GM12872 (cell line): ENCODE measurements around the gene ATP6V0D1.

Experiments
- TF ChIP-seq, protein P1 (sequence below): IDR thresholded peaks from 3 replicates; pipeline ENCODE4 v1.5.1; 2011; ENCODE audit warnings: low read depth, mild to moderate bottlenecking, low read length, moderate library complexity; ENCODE audit not compliant: insufficient read depth

Gene ATP6V0D1

DNA sequence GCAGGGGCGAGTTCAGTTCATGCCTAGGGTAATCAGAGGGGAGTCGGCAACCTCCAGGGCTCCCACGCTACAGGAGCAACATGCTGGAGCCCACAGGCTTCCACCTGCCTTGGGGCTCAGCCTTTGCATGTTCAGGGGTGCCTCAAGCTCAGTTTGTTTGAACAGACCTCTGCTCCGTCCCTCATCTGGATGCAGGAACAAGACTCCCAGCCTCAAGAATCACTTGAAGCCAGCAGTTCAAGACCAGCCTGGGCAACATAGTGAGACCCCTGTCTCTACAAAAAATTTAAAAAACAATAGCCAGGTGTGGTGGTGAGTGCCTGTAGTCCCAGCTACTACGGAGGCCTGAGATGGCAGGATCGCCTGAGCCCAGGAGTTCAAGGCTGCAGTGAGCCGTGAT, 54.9 kb downstream of the ATP6V0D1 start:
- TF ChIP-seq, protein P1, sequence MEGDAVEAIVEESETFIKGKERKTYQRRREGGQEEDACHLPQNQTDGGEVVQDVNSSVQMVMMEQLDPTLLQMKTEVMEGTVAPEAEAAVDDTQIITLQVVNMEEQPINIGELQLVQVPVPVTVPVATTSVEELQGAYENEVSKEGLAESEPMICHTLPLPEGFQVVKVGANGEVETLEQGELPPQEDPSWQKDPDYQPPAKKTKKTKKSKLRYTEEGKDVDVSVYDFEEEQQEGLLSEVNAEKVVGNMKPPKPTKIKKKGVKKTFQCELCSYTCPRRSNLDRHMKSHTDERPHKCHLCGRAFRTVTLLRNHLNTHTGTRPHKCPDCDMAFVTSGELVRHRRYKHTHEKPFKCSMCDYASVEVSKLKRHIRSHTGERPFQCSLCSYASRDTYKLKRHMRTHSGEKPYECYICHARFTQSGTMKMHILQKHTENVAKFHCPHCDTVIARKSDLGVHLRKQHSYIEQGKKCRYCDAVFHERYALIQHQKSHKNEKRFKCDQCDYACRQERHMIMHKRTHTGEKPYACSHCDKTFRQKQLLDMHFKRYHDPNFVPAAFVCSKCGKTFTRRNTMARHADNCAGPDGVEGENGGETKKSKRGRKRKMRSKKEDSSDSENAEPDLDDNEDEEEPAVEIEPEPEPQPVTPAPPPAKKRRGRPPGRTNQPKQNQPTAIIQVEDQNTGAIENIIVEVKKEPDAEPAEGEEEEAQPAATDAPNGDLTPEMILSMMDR, result no peak

DNA sequence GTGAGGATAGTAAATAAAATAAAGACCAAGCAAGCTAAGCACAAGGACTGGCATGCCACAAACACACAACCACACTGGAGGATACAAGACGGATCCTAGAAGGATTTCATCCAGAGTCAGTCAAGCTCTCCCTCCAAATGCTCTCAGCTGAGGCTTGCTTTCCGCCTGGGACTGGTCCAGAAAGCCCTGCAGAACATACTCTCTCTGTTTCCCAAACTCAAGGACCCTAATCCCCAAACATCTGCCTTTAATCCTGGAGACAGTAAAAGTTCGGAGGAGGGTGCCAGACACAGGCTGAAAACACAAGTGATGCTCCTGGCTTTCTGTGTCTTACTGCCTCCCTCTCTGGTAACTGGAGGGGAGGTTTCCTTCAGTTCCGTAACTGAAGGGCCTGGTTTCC, 55.4 kb downstream of the ATP6V0D1 start:
- TF ChIP-seq, protein P1, result no peak

DNA sequence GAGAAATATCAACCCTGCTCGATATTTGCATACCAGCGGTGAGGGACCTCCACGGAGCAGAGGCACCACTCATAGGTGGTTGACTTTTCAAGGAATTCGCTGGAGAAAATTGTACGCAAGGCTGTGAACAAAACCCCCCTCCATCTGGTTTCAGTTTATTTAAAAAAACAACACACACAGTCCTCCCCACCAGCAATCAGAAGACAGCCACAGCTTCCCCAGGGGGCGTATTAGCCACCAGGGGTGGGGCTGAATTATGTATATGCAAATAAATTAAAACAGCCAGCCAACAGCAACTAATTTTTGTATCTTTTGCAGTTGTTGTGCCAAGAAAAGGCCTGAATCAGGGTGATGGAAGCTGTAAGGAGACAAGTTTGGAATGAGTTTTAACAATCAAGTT, 55.9 kb downstream of the ATP6V0D1 start:
- TF ChIP-seq, protein P1, result no peak

DNA sequence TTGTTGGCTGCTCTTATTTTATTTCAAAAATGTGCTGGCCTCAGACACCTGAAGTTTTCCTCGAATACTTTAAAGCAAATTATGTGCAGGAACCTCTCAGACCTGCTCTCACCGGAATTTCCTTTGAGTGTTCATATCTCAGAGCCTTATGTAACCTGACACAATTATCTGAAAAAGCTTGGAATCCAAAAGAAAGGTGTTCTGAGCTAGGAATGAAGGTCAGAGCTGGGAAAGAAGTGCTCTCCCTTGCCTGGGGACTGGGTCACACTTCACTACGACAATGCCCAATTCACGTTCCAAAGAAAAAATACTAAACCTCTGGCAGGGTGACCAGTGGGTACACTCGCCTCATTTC, 56.7 kb downstream of the ATP6V0D1 start:
- TF ChIP-seq, protein P1, result no peak

DNA sequence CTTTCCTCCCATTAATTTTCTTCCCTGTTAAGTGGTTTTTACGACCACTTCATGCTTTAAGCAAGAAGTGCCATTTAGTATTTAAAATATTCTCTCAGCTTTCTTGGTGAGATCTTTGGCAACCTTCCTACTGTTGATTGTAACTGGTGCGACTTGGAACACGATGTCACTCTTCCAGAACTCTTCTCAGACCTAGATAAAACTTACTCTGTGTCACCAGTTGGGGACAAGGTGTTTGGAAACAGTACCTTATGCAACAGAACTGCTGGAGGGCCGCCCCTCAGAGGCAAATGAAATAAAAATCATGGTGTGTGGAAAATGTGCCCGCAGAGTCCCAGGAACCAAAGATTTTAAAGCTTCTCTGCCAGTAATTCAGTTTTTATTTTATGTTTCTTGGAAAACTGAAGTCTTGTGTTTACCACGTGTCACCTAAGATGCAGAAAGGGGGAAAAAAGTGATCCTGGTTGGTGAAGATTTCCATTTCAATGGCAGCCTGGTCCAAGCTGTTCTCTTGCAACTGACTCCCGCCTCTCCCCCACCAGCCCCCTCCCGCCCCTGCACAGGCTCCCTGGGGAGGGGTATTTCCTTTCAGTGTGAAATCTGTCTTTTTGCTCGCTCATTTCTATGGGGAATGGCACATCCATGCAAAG, 57.2 kb downstream of the ATP6V0D1 start:
- TF ChIP-seq, protein P1, result no peak

DNA sequence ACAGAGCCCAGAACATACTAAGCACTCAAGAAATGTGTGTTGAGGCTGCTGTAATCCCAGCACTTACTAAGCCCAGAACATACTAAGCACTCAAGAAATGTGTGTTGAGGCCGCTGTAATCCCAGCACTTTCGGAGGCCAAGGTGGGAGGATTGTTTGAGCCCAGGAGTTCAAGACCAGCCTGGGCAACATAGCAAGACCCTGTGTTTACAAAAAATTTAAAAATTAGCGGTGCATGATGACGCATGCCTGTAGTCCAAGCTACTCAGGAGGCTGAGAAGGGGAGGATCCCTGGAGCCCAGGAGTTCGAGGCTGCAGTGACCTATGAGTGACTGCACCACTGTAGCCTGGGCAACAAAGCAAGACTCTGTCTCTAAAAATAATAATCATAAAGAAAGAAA, 57.9 kb downstream of the ATP6V0D1 start:
- TF ChIP-seq, protein P1, result no peak

DNA sequence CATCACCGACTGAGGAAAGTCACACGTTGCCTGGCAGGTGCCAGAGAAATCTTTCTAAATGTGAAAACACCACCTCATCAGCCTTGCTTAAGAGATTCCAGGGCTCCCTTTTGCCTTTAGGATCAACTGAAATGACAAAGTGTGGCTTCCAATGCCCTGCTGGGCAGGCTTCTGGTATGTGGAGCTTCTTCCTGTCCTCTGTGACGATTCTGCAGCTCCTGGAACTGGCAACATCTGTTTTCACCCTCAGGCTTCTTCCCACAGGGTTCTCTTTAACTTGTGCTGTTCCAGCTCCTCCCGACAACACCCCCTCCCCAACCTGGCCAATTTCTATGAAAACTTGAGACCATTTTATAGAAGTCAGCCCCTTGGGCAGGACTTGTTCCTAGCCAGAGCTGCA, 59.9 kb downstream of the ATP6V0D1 start:
- TF ChIP-seq, protein P1, result no peak

DNA sequence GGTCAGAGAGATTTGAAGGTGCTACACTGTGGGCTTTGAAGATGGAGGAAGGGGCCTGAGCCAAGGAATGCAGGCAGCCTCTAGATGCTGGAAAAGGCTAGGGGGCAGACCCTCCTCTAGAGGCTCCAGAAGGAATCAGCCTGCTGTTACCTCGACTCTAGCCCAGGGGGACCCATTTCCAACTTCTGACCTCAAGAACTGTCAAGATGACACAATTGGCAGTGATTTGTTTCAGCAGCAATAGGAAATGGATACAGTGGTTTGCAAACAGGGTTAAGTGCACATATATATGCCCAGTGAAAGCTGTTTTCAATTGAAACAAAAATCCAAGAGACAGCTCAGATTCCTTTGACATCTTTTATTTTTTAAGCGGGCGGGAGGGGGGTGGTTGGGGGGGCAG, 61.0 kb downstream of the ATP6V0D1 start:
- TF ChIP-seq, protein P1, result no peak
